Astrocyte (in vitro differentiated cells and primary cell): ENCODE results near the gene FRZB. TPM values are rescaled to one million over a fixed set of nuclear protein-coding genes. Genes with fewer than 3 reads are reported as not detected.

ENCODE experiments used
- DNase-seq: peaks from one replicate; pipeline ENCODE4 v3.0.0-alpha.2; 2010; ENCODE audit warnings: low read depth
- FAIRE-seq: peaks from 2 replicates; lab custom pipeline; 2011; peaks lifted over from hg19 to GRCh38; lab: Jason Lieb, UNC
- H2AFZ ChIP-seq: 2 replicates; pipeline ENCODE4 v1.6.0; 2012; ENCODE audit warnings: low read depth, low read length, inconsistent platforms
- H3K27ac ChIP-seq: 2 replicates; pipeline ENCODE4 v1.5.1; 2011; ENCODE audit warnings: low read depth, low read length, inconsistent platforms
- H3K27me3 ChIP-seq: 2 replicates; pipeline ENCODE4 v1.6.0; 2011; ENCODE audit warnings: low read length, inconsistent platforms; ENCODE audit not compliant: insufficient read depth
- H3K36me3 ChIP-seq: 2 replicates; pipeline ENCODE4 v1.5.1; 2011; ENCODE audit warnings: low read length, inconsistent platforms; ENCODE audit not compliant: insufficient read depth
- H3K4me1 ChIP-seq: 2 replicates; pipeline ENCODE4 v1.5.1; 2011; ENCODE audit warnings: low read length, inconsistent platforms; ENCODE audit not compliant: insufficient read depth
- H3K4me2 ChIP-seq: 2 replicates; pipeline ENCODE4 v1.6.0; 2012; ENCODE audit warnings: low read length, inconsistent platforms
- H3K4me3 ChIP-seq: 2 replicates; pipeline ENCODE4 v1.5.1; 2011; ENCODE audit warnings: low read depth, mild to moderate bottlenecking, low read length, inconsistent platforms; ENCODE audit not compliant: insufficient read depth
- H3K79me2 ChIP-seq: 2 replicates; pipeline ENCODE4 v1.6.0; 2012; ENCODE audit warnings: mild to moderate bottlenecking, low read length, inconsistent platforms; ENCODE audit not compliant: insufficient read depth
- H3K9ac ChIP-seq: 2 replicates; pipeline ENCODE4 v1.6.0; 2012; ENCODE audit warnings: mild to moderate bottlenecking, low read length, inconsistent platforms
- H3K9me3 ChIP-seq: 2 replicates; pipeline ENCODE4 v1.5.1; 2012; ENCODE audit warnings: low read depth, mild to moderate bottlenecking, low read length, inconsistent platforms; ENCODE audit not compliant: insufficient read depth
- H4K20me1 ChIP-seq: 2 replicates; pipeline ENCODE4 v1.6.0; 2012; ENCODE audit warnings: low read length, inconsistent platforms; ENCODE audit not compliant: insufficient read depth
- H3K27ac Mint-ChIP-seq: one replicate; pipeline ENCODE4 v1.8.0; 2021; ENCODE audit warnings: mild to moderate bottlenecking, mixed read lengths; ENCODE audit not compliant: unreplicated experiment
- H3K27me3 Mint-ChIP-seq: one replicate; pipeline ENCODE4 v1.8.0; 2021; ENCODE audit warnings: low read depth, mixed read lengths; ENCODE audit not compliant: unreplicated experiment
- H3K36me3 Mint-ChIP-seq: one replicate; pipeline ENCODE4 v1.8.0; 2021; ENCODE audit warnings: low read depth, mixed read lengths; ENCODE audit not compliant: unreplicated experiment
- H3K4me1 Mint-ChIP-seq: one replicate; pipeline ENCODE4 v1.8.0; 2021; ENCODE audit warnings: low read depth, mixed read lengths; ENCODE audit not compliant: unreplicated experiment
- H3K4me3 Mint-ChIP-seq: one replicate; pipeline ENCODE4 v1.8.0; 2021; ENCODE audit warnings: mild to moderate bottlenecking, moderate library complexity, mixed read lengths; ENCODE audit not compliant: unreplicated experiment
- H3K9me3 Mint-ChIP-seq: one replicate; pipeline ENCODE4 v1.8.0; 2021; ENCODE audit warnings: mild to moderate bottlenecking, mixed read lengths; ENCODE audit not compliant: unreplicated experiment
- CTCF ChIP-seq: IDR thresholded peaks from 2 replicates; pipeline ENCODE4 v1.5.1; 2011; ENCODE audit warnings: low read depth, mild to moderate bottlenecking, inconsistent platforms, low read length, moderate library complexity; ENCODE audit not compliant: insufficient read depth
- EZH2 ChIP-seq: IDR thresholded peaks from 2 replicates; pipeline ENCODE4 v1.6.1; 2012; ENCODE audit warnings: mild to moderate bottlenecking, low read length, inconsistent platforms; ENCODE audit not compliant: insufficient read depth
- total RNA-seq: library from RNA; stranded (reverse); gene quantifications from 2 replicates; pipeline ENCODE4 v1.2.1, GENCODE V29; 2021

The FRZB gene
- total RNA-seq, 1 donor from 2014 or later, result 0.77 TPM

GRCh38 chr2:182810087-182810486 lies 56.4 kb downstream of the FRZB start:
- DNase-seq (no peak), FAIRE-seq (no peak)
- Histone ChIP-seq H3K9ac (no peak overlapping the region), H3K27ac (no peak overlapping the region), H3K4me1 (no peaks in the 10 kb centered on the region), H3K4me2 (no peak overlapping the region), H4K20me1 (no peaks in the 10 kb centered on the region), H2AFZ (no peak overlapping the region), H3K9me3 (no peaks in the 10 kb centered on the region), H3K36me3 (no peaks in the 10 kb centered on the region), H3K79me2 (no peaks in the 10 kb centered on the region), H3K27me3 (no peaks in the 10 kb centered on the region), H3K4me3 (no peak overlapping the region)
- no peak for TF ChIP-seq EZH2
- TF ChIP-seq CTCF, result no peak
- peaks cover 2% of the 10 kb centered on the region for H3K27me3 Mint-ChIP-seq
- no peaks in the 10 kb centered on the region for H3K36me3 Mint-ChIP-seq
- H3K4me1 Mint-ChIP-seq, result no peaks in the 10 kb centered on the region
- no peak overlapping the region for H3K4me3 Mint-ChIP-seq
- no peak overlapping the region for H3K27ac Mint-ChIP-seq
- H3K9me3 Mint-ChIP-seq, result no peaks in the 10 kb centered on the region

- Histone ChIP-seq H3K9me3 (no peaks in the 10 kb centered on the region), H3K36me3 (no peaks in the 10 kb centered on the region), H4K20me1 (no peaks in the 10 kb centered on the region), H3K9ac (no peak overlapping the region), H3K4me3 (no peak overlapping the region), H2AFZ (no peak overlapping the region), H3K4me1 (no peaks in the 10 kb centered on the region), H3K27ac (no peak overlapping the region), H3K79me2 (no peaks in the 10 kb centered on the region), H3K4me2 (no peak overlapping the region), H3K27me3 (no peaks in the 10 kb centered on the region)
- Mint-ChIP-seq H3K36me3 (no peaks in the 10 kb centered on the region), H3K4me1 (no peaks in the 10 kb centered on the region), H3K27ac (no peak overlapping the region), H3K9me3 (no peaks in the 10 kb centered on the region), H3K27me3 (no peaks in the 10 kb centered on the region), H3K4me3 (no peak overlapping the region)
- no peak for TF ChIP-seq EZH2
- no peak for TF ChIP-seq CTCF
- FAIRE-seq (no peak), DNase-seq (no peak)
These were observed 59.1 kb downstream of the FRZB start for GRCh38 chr2:182807319-182807718.

GRCh38 chr2:182804128-182804527 lies 62.3 kb downstream of the FRZB start:
- H3K9me3 ChIP-seq, result no peaks in the 10 kb centered on the region
- no peak overlapping the region for H2AFZ ChIP-seq
- no peaks in the 10 kb centered on the region for H4K20me1 ChIP-seq
- H3K27me3 ChIP-seq, result no peaks in the 10 kb centered on the region
- H3K4me1 ChIP-seq, result no peaks in the 10 kb centered on the region
- Mint-ChIP-seq H3K27ac (no peak overlapping the region), H3K36me3 (no peaks in the 10 kb centered on the region), H3K9me3 (no peaks in the 10 kb centered on the region), H3K4me3 (no peak overlapping the region), H3K27me3 (no peaks in the 10 kb centered on the region), H3K4me1 (no peaks in the 10 kb centered on the region)
- H3K9ac ChIP-seq, result no peak overlapping the region
- H3K36me3 ChIP-seq, result no peaks in the 10 kb centered on the region
- FAIRE-seq (no peak), DNase-seq (no peak)
- TF ChIP-seq CTCF, result no peak
- TF ChIP-seq EZH2, result no peak
- no peak overlapping the region for H3K4me2 ChIP-seq
- no peak overlapping the region for H3K27ac ChIP-seq
- no peaks in the 10 kb centered on the region for H3K79me2 ChIP-seq
- H3K4me3 ChIP-seq, result no peak overlapping the region
